Activated T-cell treated with anti-CD3 and anti-CD28 coated beads for 48 hours (primary cell): ENCODE results near the gene SLC6A1.

Experiments
- DNase-seq: peaks from one replicate; pipeline ENCODE4 v3.0.0-alpha.2; 2020; ENCODE audit warnings: low read depth

Gene SLC6A1

DNA sequence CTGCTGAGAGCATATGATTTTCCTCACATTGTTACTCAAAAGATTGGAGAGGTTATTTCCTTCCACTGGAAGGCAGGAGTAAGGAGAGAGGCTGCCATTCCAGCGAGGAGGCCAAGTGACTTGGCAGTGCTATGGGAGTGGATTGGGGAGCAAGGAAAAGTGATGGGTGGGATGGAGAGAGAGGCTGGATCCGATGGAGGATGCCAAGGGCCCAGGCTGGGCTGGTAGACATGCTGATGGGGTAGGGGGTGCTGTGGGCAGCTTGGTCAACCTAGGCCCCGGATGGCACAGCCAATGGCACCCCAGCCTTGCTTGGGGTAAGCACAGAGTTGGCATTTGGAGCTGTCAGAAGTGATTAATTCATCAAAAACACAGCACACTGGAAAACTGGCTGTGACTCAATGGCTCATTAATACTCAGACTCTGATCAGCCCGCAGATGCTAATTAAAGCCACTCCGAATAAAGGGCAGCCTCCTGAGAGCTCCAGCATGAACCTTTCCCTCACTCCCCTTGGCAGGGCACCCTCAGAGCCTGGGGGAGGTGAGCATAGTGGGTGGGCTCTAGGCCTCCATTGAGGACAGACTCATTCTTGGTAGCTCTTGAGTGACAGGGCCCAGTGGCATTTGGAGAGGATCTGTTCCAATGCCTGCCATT lies 22.1 kb upstream of the SLC6A1 start:
- no peak for DNase-seq

DNA sequence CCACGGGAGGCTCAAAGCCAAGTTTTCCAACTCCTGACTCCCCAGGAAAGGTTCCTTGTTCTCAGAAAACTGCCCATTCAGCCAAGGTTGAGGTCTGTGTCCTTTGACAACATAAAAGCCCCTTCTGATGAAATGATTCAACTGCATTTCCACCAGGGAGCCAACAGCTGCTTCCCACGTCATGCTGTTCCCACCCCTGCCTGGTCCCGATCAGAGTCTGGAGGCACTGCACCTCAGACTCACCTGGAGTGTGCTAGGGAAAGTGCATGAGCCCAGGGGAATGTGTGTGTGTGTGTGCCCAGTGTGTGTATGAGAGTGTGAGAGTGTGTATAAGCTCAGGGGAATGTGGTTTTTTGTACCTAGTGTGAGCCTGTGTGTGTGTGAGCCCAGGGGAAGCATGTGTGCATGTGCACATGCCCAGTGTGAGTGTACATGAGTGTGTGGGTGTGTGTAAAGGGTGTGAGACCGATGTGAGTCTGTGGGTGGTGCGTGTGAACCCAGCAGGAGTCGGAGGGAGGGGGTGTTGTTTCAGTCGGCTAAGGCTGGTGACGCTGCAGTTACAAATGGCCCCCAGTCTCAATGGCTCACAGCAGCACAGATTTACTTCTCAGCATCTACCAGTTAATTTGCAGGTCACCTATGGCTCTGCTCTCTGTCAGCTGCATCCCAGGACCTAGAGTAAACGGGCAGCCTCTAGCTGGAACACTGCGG lies 20.3 kb upstream of the SLC6A1 start:
- DNase-seq = no peak

DNA sequence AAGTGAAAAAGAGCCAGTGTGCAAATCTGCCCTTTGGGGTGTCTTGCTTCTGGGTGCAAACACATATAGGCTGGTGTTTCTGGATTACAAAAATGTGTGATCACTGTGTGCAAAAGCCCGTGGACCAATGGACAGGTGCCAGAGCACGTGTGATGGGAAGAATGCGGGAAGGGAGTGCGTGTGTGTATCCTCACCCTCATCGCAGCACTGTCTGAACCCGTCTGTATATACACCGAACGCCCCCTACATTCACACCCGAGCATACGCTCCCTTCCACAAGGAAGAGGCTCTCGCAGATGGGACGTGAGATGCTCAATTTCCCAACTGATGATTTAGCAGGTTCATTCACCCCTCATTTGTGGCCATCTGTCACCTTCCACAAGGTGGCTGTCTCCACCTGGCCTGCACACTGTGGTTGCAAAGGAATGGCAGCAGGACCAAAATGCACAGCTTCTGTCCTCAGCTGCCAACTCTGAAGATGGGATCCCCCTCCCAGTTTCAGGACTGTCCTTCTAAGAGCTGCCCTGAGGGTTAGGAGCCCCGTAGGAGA lies 19.4 kb upstream of the SLC6A1 start:
- no peak for DNase-seq

DNA sequence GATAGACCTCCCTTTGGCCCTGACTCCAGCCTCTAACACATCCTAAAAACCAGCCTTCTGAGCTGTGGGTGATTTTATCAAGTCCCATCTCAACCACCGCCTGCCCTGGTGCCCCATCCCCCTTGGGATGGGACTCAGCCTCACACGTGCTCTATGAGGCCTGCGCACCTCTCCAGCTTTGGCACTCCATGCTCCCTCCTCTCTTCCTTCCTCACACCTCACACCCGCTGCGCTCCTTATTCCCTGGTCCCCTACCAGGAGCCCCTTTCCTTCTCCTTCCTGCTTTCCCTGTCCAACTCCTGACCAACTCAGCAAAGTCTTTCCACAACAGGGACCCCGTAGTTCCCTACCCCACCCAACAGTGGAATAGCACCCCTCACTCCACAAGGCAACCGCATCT lies 18.4 kb upstream of the SLC6A1 start:
- no peak for DNase-seq

DNA sequence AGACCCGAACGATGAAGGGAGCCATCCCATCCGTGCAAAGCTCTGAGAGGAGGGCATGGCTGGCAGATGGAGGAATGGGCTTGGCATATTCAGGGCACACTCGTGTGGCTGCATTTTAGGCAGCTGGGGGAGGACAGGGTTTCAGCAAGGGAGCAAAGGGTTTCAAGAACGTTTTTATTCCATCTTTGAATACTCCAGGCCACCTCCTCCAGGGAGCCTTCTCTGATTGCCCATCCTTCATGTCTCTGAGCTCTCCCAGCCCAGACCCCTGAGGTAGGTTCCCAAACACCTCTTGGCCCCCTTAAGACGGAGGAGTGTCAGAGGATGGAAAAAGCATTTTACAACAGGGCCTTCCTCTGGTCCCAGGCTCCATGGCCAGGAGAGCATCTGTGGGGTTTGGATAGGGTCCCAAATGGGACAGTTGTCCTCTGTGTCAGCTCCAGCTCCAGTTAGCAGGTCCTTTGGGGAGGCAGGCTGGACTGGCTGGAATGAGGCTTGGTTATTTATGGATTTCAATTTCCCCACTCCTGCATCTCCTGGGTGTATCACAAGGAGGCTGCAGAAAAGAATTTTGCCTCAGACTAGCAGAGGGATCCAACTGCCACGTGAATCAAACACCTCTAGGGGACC lies 17.7 kb upstream of the SLC6A1 start:
- DNase-seq = no peak

DNA sequence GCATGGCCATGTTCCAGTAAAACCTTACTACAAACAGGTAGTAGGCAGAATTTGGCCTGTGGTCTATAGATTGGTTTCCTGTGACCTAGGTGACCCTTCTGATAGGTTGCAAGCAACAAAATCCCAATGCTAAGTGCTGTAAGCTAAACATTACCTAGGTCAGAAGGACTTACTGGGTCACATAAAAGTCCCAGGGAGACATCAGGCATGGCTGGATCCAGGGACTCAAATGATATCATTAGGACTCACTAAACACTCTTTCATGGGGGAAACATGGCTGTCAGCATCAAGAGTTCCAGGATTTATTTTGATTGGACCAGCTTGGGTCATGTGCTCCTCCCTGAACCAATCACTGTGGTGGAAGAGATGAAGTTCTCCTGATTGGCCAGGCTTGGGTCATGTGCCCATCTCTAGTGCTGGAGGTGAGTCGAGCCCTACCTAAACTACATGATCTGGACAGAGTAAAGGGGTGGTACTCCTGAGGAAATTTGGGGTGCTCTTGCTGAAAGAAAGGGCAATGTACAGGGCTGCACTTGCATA lies 16.8 kb upstream of the SLC6A1 start:
- DNase-seq = no peak

DNA sequence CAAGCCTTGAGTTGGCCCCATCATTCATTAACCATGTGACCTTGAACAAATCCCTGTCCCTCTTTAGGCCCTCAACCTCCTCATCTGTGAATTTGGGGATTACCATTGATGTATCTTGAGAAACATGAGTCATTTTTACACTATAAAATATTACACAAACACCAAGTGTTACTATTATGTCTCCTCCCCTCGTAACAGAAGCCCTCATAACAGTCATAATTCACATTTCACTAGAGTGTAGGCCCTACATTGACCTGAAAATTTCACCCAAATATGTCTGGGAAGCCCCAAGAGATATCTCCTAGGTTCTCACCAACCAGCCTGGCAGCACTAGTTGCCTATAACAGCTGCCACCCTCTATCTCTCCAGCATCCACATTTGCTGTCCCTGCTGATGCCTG lies 15.8 kb upstream of the SLC6A1 start:
- DNase-seq = no peak

DNA sequence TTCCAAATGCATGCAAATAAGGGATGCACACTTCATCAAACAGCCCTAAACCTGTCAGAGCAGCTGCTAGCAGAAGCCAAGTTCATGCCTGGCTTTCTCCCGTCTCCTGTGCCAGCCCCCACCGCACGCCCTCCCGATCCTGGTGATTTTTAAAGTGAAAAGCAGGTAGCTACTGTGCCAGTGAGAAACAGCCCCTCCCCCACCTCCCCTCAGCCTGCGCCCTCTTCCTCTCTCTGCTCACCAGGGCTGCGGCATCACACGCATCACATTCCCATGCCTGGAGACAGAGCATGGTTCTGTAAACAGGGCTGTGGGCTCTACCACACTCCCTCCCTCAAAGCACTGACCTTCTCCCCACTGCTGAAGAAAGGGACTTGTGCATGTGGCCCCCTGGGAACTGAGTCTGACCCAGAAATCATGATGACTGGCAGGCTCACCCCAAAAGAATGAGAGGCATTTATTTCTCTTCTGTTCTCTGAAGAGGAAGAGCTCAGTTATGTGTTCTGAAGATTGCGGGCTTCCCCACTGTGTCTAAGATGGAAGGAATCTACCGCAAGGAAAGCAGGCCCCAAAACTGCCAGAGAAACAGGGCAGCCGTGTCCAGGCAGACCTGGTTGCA lies 14.5 kb upstream of the SLC6A1 start:
- DNase-seq = no peak

DNA sequence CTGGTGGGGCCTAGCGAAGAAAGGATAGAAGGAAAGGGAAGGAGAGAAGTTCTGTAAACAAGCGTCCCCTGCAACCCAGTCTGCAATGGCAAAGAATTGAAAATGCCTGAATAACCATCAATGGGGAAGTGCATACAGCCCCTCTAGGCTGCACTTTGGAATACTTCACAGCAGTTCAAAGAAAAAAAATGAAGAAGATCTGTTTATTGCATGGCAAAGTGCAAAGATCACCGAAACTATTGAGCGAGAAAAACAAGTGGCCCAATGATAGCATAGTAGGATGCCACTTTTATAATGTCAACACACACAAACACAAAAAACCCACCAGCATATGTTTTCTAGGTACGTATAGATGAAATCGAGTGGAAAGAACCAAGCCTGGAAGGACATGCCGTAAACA lies 13.6 kb upstream of the SLC6A1 start:
- no peak for DNase-seq

DNA sequence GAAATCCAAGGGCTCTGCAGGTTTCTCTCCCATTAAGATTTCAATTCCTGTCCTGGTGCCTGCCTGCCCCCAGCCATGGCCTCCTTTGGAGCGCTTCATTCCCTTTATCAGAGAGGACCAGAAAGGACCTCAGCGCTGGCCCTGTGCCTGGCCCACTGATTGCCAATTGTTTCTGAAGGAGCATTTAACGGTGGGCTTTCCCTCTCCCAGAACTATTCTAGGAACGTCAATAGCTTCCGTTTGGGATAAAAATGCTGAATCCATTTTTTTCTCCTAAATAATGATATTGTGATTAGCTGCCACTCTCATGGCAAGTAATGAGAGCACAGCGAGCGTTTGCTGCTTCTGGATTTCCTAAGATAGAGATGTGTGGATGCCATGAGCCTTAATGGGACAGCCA lies 12.2 kb upstream of the SLC6A1 start:
- DNase-seq = no peak

DNA sequence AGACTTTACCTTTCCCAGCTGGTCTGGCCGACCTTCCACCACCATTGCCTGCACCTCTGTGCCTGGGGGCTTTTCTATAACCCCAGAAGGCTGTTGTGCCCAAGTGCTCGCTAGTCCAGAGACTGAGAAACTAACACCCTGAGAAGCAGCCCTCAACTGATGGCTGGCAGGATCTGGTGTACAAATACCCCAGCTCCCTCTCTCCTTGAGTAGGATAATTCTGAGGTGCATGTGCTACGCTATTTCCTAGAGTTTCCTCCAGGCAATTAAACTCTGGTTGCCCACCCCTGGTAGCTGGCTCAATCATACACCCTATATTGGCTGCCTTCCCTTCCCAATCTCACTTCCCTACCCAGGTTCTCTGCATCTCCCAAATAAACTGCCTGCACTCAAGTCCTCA lies 11.5 kb upstream of the SLC6A1 start:
- no peak for DNase-seq

DNA sequence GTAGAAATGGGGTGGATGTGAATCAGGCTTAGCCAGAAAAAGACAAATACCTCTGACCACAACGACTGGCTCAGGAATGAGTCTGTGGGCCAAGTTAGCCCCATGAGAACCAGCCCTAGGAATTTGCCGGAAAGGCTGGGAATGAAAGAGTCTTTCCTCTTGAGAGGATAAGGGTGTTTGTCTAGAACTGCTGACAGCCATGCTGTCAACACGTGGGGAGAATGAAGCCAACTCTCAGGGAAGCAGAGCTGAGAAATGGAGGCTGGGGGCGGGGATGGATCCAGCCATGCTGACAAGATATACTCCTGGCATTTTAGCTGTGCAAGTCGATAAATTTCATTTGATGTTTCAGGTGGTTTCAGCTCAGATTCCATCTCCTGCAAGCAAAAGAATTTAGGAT lies 10.6 kb upstream of the SLC6A1 start:
- DNase-seq = no peak

DNA sequence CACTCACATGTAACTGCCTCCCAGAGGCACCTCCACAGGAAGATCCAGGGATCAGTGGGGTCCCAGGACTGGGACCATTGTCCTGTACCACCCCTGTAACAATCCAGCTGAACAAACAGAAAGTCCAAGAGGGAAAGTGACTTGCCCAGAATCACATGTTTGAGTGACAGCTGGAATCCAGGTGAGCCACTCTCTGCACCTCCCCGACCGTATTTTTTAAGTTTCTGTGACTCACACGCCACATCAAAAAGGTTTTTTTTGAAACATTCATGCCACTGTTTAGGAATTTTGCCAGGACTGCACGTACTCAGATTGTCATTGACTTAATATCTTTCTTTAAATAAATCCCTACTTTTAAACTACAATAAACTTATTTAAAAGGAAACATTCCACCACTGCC lies 9.8 kb upstream of the SLC6A1 start:
- DNase-seq = no peak

DNA sequence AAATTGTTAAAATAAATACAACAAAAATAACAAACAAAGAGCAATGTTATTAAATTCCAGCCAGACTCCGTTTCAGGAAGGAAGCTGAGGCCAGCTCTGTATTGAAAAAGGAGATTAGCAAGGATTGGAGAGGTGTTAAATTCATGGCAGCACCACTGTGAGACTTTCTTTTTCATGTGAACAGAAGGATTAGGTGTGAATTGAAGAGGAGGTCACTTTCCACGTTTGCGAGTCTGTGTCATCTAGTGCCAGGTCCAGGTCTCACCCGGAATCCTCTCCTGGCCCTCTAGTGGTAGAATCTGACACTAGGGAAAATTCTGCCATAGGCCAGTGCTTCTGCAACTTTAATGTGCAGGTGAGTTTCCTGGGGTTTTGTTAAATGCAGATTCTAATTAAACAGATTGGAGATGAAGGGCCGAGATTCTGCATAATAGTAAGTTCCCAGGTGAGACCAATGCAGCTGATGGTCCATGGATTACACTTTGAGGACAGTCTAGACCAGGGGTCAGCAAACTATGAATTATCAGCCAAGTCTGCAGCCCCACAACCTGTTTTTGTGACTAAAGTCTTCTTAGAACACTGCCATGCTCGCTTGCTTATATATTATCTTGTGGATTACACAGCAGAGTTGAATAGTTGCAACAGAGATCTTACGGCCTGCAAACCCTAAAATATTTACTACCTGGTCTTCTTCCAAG lies 9.2 kb upstream of the SLC6A1 start:
- no peak for DNase-seq

DNA sequence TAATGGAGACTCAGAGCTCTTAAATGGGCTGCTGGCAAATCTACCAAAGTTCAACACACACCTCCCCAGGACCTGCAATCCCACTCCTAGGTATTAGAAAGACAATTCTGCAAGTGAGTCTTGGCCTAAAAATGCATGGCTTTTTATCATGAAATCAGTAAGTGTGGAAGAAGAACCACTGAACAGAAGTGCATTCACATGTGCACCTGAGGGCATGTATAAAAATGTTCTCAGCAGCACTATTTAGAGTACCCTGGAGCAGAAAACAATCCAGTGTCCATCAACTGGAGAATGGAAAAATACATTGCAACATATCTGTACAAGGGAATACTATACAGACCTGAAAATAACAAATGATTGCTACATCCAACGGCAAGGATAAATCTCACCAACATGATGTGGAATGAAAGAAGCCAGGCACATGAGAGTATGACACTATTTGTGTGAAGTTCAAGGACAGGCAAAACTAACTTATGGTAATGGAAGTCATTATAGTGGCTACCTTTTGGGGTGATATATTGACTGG lies 8.1 kb upstream of the SLC6A1 start:
- DNase-seq = no peak

DNA sequence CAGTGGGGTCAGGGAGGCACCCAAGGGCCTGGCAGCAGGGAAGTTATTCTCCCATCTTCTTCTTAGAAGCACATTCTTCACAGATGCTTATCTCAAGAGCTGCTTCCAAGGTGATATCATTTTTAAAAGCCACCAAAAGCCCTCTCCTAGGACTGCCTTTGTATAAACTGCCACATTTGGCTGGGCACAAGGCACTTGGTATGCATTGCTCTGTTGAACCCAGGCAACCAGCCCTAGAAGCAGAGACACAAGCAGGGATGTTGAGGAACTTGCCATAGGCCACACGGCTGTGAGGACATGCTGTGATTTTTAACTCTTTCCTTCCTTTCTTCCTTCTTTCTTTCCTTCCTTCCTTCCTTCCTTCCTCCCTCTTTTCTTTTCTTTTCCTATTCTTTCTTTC lies 7.4 kb upstream of the SLC6A1 start:
- no peak for DNase-seq

DNA sequence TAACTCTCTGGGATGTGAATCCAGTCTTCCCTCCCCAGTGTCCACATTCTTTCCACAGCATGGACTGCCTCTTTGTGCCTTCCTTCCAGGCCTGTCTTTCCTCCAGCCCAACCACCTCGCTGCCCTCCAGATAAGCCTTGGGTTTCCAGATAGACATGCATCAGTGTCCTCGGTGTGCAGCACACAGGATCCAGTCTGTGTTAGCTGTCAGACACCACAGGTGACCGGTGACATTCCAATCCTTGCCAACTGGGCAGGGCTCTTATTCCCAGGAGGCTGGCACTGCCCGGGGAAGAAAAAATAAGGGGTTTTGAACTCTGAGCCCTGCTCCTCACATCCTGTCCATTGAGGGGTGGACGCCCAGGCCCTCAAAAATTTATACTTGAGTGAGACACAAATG lies 6.0 kb upstream of the SLC6A1 start:
- DNase-seq = no peak

DNA sequence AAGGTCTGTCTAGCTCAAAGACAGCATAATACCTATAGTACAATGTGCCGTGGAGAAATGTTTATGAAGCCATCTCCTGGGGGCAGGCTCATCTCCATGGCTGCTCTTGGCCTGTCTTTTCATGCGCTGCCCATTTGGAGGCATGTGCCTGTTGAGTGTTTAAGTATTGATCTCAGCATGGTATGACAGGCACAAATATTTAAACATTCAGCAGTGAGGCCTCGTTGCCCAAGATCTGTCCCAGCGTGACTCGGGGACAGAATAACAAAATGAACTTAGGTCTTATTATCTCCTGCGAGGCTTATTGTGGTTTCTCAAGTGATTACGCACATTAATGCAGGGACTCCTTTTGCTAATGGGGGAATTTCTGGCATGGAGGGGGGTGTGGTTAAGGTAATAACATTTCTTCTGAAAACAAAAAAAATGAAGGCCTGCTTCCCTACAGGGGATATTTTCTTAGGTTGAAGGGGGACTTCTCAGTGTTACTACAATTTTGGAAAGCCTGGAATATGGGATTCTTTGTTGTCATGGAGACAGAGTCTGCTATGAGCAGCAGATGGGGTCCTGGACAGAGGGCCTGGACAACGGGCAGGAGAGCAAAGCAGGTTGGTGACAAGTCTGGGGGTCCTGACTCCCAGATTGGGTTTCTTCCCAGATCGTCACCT lies 4.4 kb upstream of the SLC6A1 start:
- DNase-seq = no peak

DNA sequence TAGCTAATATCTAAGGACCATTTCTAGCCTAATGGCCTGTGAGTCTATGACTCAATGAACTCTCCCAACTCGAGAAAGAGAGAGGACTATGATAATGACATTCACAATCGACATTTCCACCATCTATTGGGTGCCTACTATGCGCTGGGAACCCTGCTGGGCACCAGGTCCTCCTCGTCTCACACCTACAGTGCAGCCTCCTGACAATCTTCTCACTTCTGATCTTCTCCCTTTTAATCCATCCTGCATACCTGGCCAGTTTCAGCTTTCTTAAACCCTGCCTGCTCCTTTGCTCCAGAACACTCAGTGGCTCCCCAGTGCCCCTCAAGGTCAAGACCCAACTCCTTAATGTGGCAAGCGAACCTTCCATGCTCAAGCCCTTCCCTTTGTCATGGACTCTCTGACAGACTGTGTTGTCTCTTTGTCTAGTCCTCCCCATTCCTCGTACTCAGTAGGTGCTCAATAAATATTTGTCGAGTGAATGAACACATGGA lies 3.5 kb upstream of the SLC6A1 start:
- DNase-seq = no peak

DNA sequence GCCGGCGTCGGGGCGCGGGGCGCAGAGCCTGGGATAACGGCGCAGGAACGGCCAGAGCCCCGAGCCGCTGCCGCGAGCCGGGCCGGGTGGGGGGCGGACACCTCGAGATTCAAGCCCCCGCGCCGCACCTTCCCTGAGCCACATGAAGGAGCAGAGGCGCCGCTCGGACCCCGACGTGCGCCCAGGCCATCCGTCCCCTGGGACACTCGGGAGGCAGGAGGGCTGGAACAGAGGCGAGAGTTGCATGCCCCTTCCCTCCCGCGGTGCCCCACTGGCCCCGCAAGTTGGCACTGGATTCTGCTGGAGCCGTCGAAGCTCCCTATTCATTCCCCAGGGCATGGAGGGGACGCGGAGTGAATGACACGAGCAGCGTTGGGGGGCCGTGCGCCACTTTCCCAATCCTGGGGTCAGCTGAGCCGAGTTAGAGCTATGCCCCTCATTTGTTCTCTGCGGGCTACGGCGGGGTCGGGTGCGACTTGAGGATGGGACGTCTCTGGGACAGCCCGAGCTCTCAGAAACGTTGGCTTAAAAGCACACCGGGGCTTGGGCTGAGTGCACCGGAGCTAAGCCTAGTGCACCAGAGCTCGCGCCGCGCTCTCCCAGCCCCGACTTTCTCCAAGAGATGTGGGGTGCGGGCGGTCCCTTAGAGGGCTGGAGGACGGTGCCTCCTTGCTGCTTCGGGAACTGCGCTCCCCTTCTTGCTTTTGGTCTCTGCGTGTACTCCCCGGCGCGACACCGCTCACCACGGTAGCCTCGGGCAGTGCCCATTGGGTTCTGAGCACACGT lies 588 bp downstream of the SLC6A1 start:
- no peak for DNase-seq
